HepG2 (cell line): ENCODE results near the gene TMEM121. TPM values are rescaled to one million over a fixed set of nuclear protein-coding genes. Genes with fewer than 3 reads are reported as not detected.
"Not testable (repeated sequence)": the region's sequence is repeated elsewhere in the genome, so short reads cannot be mapped to it uniquely, and the experiment has no call there.

Experiments used
- ATAC-seq: fragments of 200-7000 bp; cut with Tn5 transposase; 3 replicates; pipeline ENCODE4 v1.9.1; 2020; ENCODE audit warnings: mild to moderate bottlenecking, moderate library complexity
- BruUV-seq: library from RNA; stranded (reverse); fragments of 400-500 nt; replicated peaks from 2 replicates; lab custom pipeline; 2021; lab: Mats Ljungman, UMichigan
- CTCF ChIA-PET: fragments of 300-600 bp; formaldehyde crosslinking; extraction: SDS; loops from one replicate; lab custom pipeline; 2021; ENCODE audit warnings: low total read pairs, inconsistent platforms, low intra/inter-chr PET ratio; lab: Yijun Ruan, JAX
- POLR2A ChIA-PET: fragments of 350-600 bp; sonication (Branson Sonifier 250); formaldehyde crosslinking; loops from one replicate; lab custom pipeline; 2020; ENCODE audit warnings: antibody characterized with exemption, inconsistent platforms; lab: Yijun Ruan, JAX
- DNase-seq: peaks from one replicate; pipeline ENCODE4 v3.0.0-alpha.2; 2015; ENCODE audit warnings: low spot score
- FAIRE-seq: peaks from 3 replicates; lab custom pipeline; 2011; peaks lifted over from hg19 to GRCh38; lab: Jason Lieb, UNC
- H2AFZ ChIP-seq: one replicate; pipeline ENCODE4 v1.6.1; 2011; ENCODE audit warnings: low read length, inconsistent platforms
- H3K27ac ChIP-seq: fragments of 300-600 bp; 3 replicates; pipeline ENCODE4 v1.8.0; 2011; ENCODE audit warnings: mixed run types, mild to moderate bottlenecking, mixed read lengths, low read length, inconsistent platforms; ENCODE audit not compliant: insufficient read depth; ENCODE audit errors: extremely low read length
- H3K27me3 ChIP-seq, 2 experiments: fragments of 200-600 bp in 1 of 2; 2 replicates in 1 of 2; 3 replicates in 1 of 2; pipeline versions ENCODE4 v1.6.0 to v1.8.0; 2011; ENCODE audit warnings: low read length in 2 of 2, mild to moderate bottlenecking in 2 of 2, moderate library complexity in 2 of 2, inconsistent platforms in 1 of 2; ENCODE audit not compliant: insufficient read depth in 2 of 2, control insufficient read depth in 1 of 2
- H3K36me3 ChIP-seq, 2 experiments: fragments of 200-600 bp in 1 of 2; replicated peaks in 1 of 2; 2 replicates in 1 of 2; 3 replicates in 1 of 2; pipeline versions ENCODE4 v1.5.1 to v1.8.0; 2011; ENCODE audit warnings: low read length in 2 of 2, inconsistent platforms in 1 of 2; ENCODE audit not compliant: insufficient read depth in 2 of 2, control insufficient read depth in 1 of 2
- H3K4me1 ChIP-seq: 2 replicates; pipeline ENCODE4 v1.5.1; 2012; ENCODE audit warnings: low read length, inconsistent platforms; ENCODE audit not compliant: insufficient read depth
- H3K4me2 ChIP-seq: 2 replicates; pipeline ENCODE4 v1.6.0; 2011; ENCODE audit warnings: low read depth, low read length, inconsistent platforms
- H3K4me3 ChIP-seq, 3 experiments: fragments of 200-600 bp in 1 of 3; sonication (generic), shearing (Covaris generic) in 1 of 3; replicated peaks in 1 of 3; 2 replicates each; pipeline ENCODE4 v1.5.1; 2011 to 2016; ENCODE audit warnings: low read length in 3 of 3, inconsistent platforms in 2 of 3, low read depth in 2 of 3, mild to moderate bottlenecking in 2 of 3, control low read depth in 1 of 3, mixed read lengths in 1 of 3; ENCODE audit not compliant: insufficient read depth in 1 of 3
- H3K79me2 ChIP-seq: one replicate; pipeline ENCODE4 v1.6.1; 2011; ENCODE audit warnings: low read length, inconsistent platforms; ENCODE audit not compliant: insufficient read depth
- H3K9ac ChIP-seq: 2 replicates; pipeline ENCODE4 v1.6.0; 2011; ENCODE audit warnings: mild to moderate bottlenecking, low read depth, low read length, inconsistent platforms; ENCODE audit not compliant: insufficient read depth
- H3K9me3 ChIP-seq: 2 replicates; pipeline ENCODE4 v1.5.1; 2012; ENCODE audit warnings: mild to moderate bottlenecking, low read length
- H4K20me1 ChIP-seq: 2 replicates; pipeline ENCODE4 v1.6.0; 2011; ENCODE audit warnings: inconsistent platforms, mild to moderate bottlenecking, low read length, moderate library complexity; ENCODE audit not compliant: insufficient read depth
- ATM ChIP-seq: fragments of 450-650 bp; IDR thresholded peaks from 2 replicates; pipeline ENCODE4 v1.7.1; 2017; ENCODE audit warnings: mild to moderate bottlenecking, borderline replicate concordance
- CEBPG ChIP-seq: IDR thresholded peaks from 2 replicates; pipeline ENCODE4 v1.6.1; 2016
- FOXP1 ChIP-seq, 2 experiments: fragments of 450-650 bp in 1 of 2; IDR thresholded peaks; 2 replicates each; pipeline ENCODE4 v1.6.1; 2017 to 2018; ENCODE audit warnings: antibody characterized with exemption in 1 of 2
- WGBS: methylation state at CpG from one replicate; pipeline ENCODE4 v1.1.6; 2017; ENCODE audit warnings: low lambda C conversion rate; 5-methylcytosine and 5-hydroxymethylcytosine counted together
- in situ Hi-C: cut with HindIII; loops from 2 replicates; pipeline ENCODE4 v1.10.0; 2017; ENCODE audit warnings: low pct_unique_long_range_greater_than_20kb; ENCODE audit not compliant: extremely low pct_ligation_motif_present
- intact Hi-C: fragments of 100-400 bp; cut with micrococcal nuclease; formaldehyde crosslinking; loops from one replicate; pipeline ENCODE4 v1.10.0; 2022; ENCODE audit not compliant: unreplicated experiment
- polyA plus RNA-seq, 8 experiments: library from polyadenylated mRNA; depleted of rRNA in 3 of 8; stranded (reverse) in 7 of 8; unstranded in 1 of 8; fragments of >200 nt; fragmentation: Illumina TruSeq in 4 of 8; extraction: Trizol in 4 of 8; gene quantifications; 2 replicates each; pipeline versions ENCODE4 v1.2.1 to v1.2.3, GENCODE V29; 2011 to 2016; ENCODE audit warnings: low read depth in 4 of 8, missing spikeins in 1 of 8, mixed read lengths in 1 of 8; ENCODE audit not compliant: insufficient read depth in 1 of 8
- total RNA-seq, 5 experiments: library from RNA; depleted of rRNA; stranded (reverse); fragments of >200 nt; fragmentation: Illumina TruSeq; extraction: Trizol; gene quantifications; 2 replicates each; pipeline ENCODE4 v1.2.3, GENCODE V29; 2016; ENCODE audit warnings: low read depth in 1 of 5

The TMEM121 gene
- total and polyA plus RNA-seq, 2 of the 13 experiments (the other 11 are each of a cell fraction or from before 2014, with no cell fraction given), result 6.6 to 19.0 TPM

DNA sequence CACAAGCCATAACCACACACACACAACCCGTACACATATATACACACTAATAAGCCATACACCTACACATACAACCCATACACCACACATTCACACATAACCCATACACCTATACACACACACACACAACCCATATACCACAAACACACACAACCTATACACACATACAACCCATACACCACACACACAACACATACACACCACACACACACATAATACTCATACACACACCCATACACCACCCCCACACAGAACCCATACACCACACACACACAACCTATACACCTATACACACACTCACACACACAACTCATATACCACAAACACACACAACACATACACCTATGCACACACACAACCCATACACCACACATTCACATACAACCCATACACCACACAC, 44.1 kb downstream of the TMEM121 start:
- DNase-seq (no peak), ATAC-seq (no peak)
- POLR2A ChIA-PET, result no interaction called here
- Histone ChIP-seq H3K9ac (no peak overlapping the region), H3K9me3 (no peaks in the 10 kb centered on the region)
- 96% methylated on average over 1 of the region's 1 CpG for WGBS
- in situ Hi-C loops (no loop called here), intact Hi-C loops (no loop called here)
- TF ChIP-seq CEBPG (no peak), FOXP1 (IDR thresholded peaks at IDR 0.05) (0 out of 2 replicates have a peak, but pooled peaks have one; percentile 5), FOXP1 (CRISPR knock-in tag; IDR thresholded peaks at IDR 0.05) (no peak), ATM (0 out of 2 replicates have a peak, but pooled peaks have one; percentile 5)
- TF ChIP-seq, all 625 proteins: peak for 2
- Histone ChIP-seq H3K27ac (no peak overlapping the region), H3K27me3 (no peaks in the 10 kb centered on the region; a peak in 2 of 5 replicates), H3K4me3 (no peak overlapping the region), H3K36me3 (no peaks in the 10 kb centered on the region), H3K79me2 (no peaks in the 10 kb centered on the region), H4K20me1 (no peaks in the 10 kb centered on the region), H3K4me1 (no peaks in the 10 kb centered on the region), H2AFZ (no peak overlapping the region), H3K4me2 (no peak overlapping the region)
- FAIRE-seq, result no peak
- CTCF ChIA-PET, result no interaction called here
- no TSS peak for BruUV-seq

GRCh38 chr14:105571181-105571951, 45.0 kb downstream of the TMEM121 start:
- ATAC-seq, H3K4me1 ChIP-seq, FAIRE-seq, H3K9ac ChIP-seq, intact Hi-C loops, POLR2A ChIA-PET, H3K4me2 ChIP-seq, DNase-seq, H2AFZ ChIP-seq, H3K4me3 ChIP-seq, H3K9me3 ChIP-seq, H3K79me2 ChIP-seq, H3K27ac ChIP-seq, CTCF ChIA-PET, H3K36me3 ChIP-seq, H4K20me1 ChIP-seq, in situ Hi-C loops, BruUV-seq, H3K27me3 ChIP-seq: not testable (repeated sequence)
- 18% methylated on average over 5 of the region's 21 CpGs for WGBS

- intact Hi-C loops, H4K20me1 ChIP-seq, H3K4me1 ChIP-seq, in situ Hi-C loops, H3K27me3 ChIP-seq, H3K4me2 ChIP-seq, H3K36me3 ChIP-seq, BruUV-seq, H2AFZ ChIP-seq, H3K4me3 ChIP-seq, DNase-seq, CTCF ChIA-PET, FAIRE-seq, H3K9ac ChIP-seq, POLR2A ChIA-PET, H3K27ac ChIP-seq, H3K79me2 ChIP-seq, ATAC-seq, H3K9me3 ChIP-seq: not testable (repeated sequence)
- WGBS, result no CpG with 5 or more reads among the region's 15 CpGs
These were observed 45.7 kb downstream of the TMEM121 start for GRCh38 chr14:105572063-105572462.

GRCh38 chr14:105573841-105574240, 47.5 kb downstream of the TMEM121 start:
- H2AFZ ChIP-seq, H3K9me3 ChIP-seq, H3K27me3 ChIP-seq, H3K36me3 ChIP-seq, H3K9ac ChIP-seq, FAIRE-seq, POLR2A ChIA-PET, H4K20me1 ChIP-seq, in situ Hi-C loops, DNase-seq, ATAC-seq, H3K4me3 ChIP-seq, intact Hi-C loops, BruUV-seq, H3K27ac ChIP-seq, CTCF ChIA-PET, H3K79me2 ChIP-seq, H3K4me1 ChIP-seq, H3K4me2 ChIP-seq: not testable (repeated sequence)
- 8% methylated on average over 11 of the region's 15 CpGs for WGBS
